Progenitor cell of endocrine pancreas (in vitro differentiated cells): ENCODE data around the gene DNAJC17. TPM values are rescaled to one million over a fixed set of nuclear protein-coding genes. Genes with fewer than 3 reads are reported as not detected.

Source experiments
- DNase-seq: peaks from one replicate; pipeline ENCODE4 v3.0.0; 2021; ENCODE audit warnings: low spot score; ENCODE audit not compliant: unreplicated experiment
- H3K27ac Mint-ChIP-seq: 2 replicates; pipeline ENCODE4 v1.8.0; 2021; ENCODE audit warnings: mild to moderate bottlenecking, moderate library complexity, mixed read lengths
- H3K27me3 Mint-ChIP-seq: 2 replicates; pipeline ENCODE4 v1.8.0; 2021; ENCODE audit warnings: mixed read lengths
- H3K36me3 Mint-ChIP-seq: 2 replicates; pipeline ENCODE4 v1.8.0; 2022; ENCODE audit warnings: mixed read lengths; ENCODE audit not compliant: insufficient read depth
- H3K4me1 Mint-ChIP-seq: 2 replicates; pipeline ENCODE4 v1.8.0; 2021; ENCODE audit warnings: low read depth, mixed read lengths
- H3K4me3 Mint-ChIP-seq: 2 replicates; pipeline ENCODE4 v1.8.0; 2021; ENCODE audit warnings: low read depth, mild to moderate bottlenecking, moderate library complexity, mixed read lengths
- H3K9me3 Mint-ChIP-seq: 2 replicates; pipeline ENCODE4 v1.8.0; 2021; ENCODE audit warnings: low read depth, mixed read lengths
- CTCF ChIP-seq: fragments of 200-600 bp; sonication (generic); IDR thresholded peaks from one replicate; pipeline ENCODE4 v1.5.0; 2021; ENCODE audit warnings: antibody characterized with exemption, mild to moderate bottlenecking; ENCODE audit not compliant: unreplicated experiment
- total RNA-seq: library from RNA; stranded (reverse); gene quantifications from 2 replicates; pipeline ENCODE4 v1.2.1, GENCODE V29; 2021

DNAJC17 gene
- total RNA-seq, 1 donor from 2014 or later: 41.0 TPM

GRCh38 chr15:40790718-40791117, 16.6 kb downstream of the DNAJC17 start:
- DNase-seq: no peak
- Mint-ChIP-seq H3K27ac (no peak overlapping the region), H3K4me3 (no peak overlapping the region), H3K27me3 (no peaks in the 10 kb centered on the region), H3K9me3 (no peaks in the 10 kb centered on the region), H3K4me1 (peaks cover 34% of the 10 kb centered on the region), H3K36me3 (peaks cover 5% of the 10 kb centered on the region)
- TF ChIP-seq CTCF: no peak

GRCh38 chr15:40789999-40790398, 17.3 kb downstream of the DNAJC17 start:
- DNase-seq: no peak
- TF ChIP-seq CTCF: no peak
- Mint-ChIP-seq H3K4me3 (no peak overlapping the region), H3K27me3 (no peaks in the 10 kb centered on the region), H3K4me1 (peaks cover 36% of the 10 kb centered on the region), H3K27ac (peak overlapping the region; percentile 76), H3K9me3 (no peaks in the 10 kb centered on the region), H3K36me3 (peaks cover 5% of the 10 kb centered on the region)

- Mint-ChIP-seq H3K27me3 (no peaks in the 10 kb centered on the region), H3K9me3 (no peaks in the 10 kb centered on the region)
These were observed 18.2 kb downstream of the DNAJC17 start for GRCh38 chr15:40789119-40789518.

GRCh38 chr15:40787991-40788390, 19.3 kb downstream of the DNAJC17 start:
- Mint-ChIP-seq H3K27me3 (no peaks in the 10 kb centered on the region), H3K9me3 (no peaks in the 10 kb centered on the region), H3K27ac (peak overlapping the region; percentile 88), H3K36me3 (peaks cover 2% of the 10 kb centered on the region), H3K4me3 (no peak overlapping the region), H3K4me1 (peaks cover 28% of the 10 kb centered on the region)
- TF ChIP-seq CTCF: no peak
- DNase-seq: no peak

More at GRCh38 chr15:40789119-40789518, 18.2 kb downstream of the DNAJC17 start:
- peaks cover 36% of the 10 kb centered on the region for H3K4me1 Mint-ChIP-seq
- H3K27ac Mint-ChIP-seq: peak overlapping the region; percentile 90
- H3K4me3 Mint-ChIP-seq: no peak overlapping the region
- DNase-seq: no peak
- H3K36me3 Mint-ChIP-seq: peaks cover 5% of the 10 kb centered on the region
- TF ChIP-seq CTCF: no peak

- no peak for DNase-seq
- Mint-ChIP-seq H3K4me3 (no peak overlapping the region), H3K4me1 (peaks cover 28% of the 10 kb centered on the region), H3K9me3 (no peaks in the 10 kb centered on the region), H3K36me3 (peaks cover 2% of the 10 kb centered on the region), H3K27ac (peak overlapping the region; percentile 88), H3K27me3 (no peaks in the 10 kb centered on the region)
- no peak for TF ChIP-seq CTCF
These were observed 19.9 kb downstream of the DNAJC17 start for GRCh38 chr15:40787344-40787841.
